Vagina (tissue), 2 donors: ENCODE results near the gene GALNT6.

Source experiments
- CTCF ChIP-seq, 3 experiments: fragments of 450-650 bp in 2 of 3; fragments of 200-600 bp in 1 of 3; sonication (generic) in 1 of 3; IDR thresholded peaks; one replicate each; pipeline ENCODE4 v1.5.1; 2017 to 2019; ENCODE audit warnings: antibody characterized with exemption in 3 of 3, mild to moderate bottlenecking in 2 of 3, moderate library complexity in 2 of 3
- POLR2AphosphoS5 ChIP-seq, 2 donors: sonication (generic); formaldehyde crosslinking; IDR thresholded peaks; one replicate each; pipeline ENCODE4 v1.9.0; 2017; ENCODE audit warnings: antibody characterized with exemption in 2 of 2, mild to moderate bottlenecking in 2 of 2, low read depth in 1 of 2; ENCODE audit not compliant: insufficient read depth in 1 of 2

- TF ChIP-seq CTCF (IDR thresholded peaks at IDR 0.05) (no peak), POLR2AphosphoS5 (IDR thresholded peaks at IDR 0.05; ENCODE audit: insufficient read depth in 1 of 2, low read depth in 1 of 2) (no peak)
These were observed 12.0 kb upstream of the GALNT6 start for GRCh38 chr12:51403159-51403558.
